ENCODE data around the gene UCN2.

DNA sequence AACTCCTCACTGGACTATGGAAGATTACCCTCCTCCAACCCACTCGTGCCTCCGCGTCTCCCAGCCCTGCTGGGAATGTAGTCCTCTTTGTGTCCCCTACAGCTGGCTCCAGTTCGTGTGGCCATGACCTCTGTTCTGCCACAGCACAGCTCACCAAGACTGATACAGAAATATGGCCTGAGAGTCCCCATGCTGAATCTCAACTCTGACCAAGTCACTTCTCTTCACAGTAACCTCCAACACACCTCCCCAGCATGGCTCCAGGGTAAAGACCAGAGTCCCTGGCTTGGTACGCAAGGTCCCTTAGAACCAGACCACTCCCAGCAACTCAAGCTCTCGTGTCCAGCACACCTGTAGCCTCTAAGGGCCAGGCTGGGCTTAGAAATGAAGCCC is 33.8 kb upstream of the UCN2 start:
- TF ChIP-seq, protein P1, sequence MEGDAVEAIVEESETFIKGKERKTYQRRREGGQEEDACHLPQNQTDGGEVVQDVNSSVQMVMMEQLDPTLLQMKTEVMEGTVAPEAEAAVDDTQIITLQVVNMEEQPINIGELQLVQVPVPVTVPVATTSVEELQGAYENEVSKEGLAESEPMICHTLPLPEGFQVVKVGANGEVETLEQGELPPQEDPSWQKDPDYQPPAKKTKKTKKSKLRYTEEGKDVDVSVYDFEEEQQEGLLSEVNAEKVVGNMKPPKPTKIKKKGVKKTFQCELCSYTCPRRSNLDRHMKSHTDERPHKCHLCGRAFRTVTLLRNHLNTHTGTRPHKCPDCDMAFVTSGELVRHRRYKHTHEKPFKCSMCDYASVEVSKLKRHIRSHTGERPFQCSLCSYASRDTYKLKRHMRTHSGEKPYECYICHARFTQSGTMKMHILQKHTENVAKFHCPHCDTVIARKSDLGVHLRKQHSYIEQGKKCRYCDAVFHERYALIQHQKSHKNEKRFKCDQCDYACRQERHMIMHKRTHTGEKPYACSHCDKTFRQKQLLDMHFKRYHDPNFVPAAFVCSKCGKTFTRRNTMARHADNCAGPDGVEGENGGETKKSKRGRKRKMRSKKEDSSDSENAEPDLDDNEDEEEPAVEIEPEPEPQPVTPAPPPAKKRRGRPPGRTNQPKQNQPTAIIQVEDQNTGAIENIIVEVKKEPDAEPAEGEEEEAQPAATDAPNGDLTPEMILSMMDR (IDR thresholded peaks at IDR 0.05), result no peak
- no peak for TF ChIP-seq POLR2A (IDR thresholded peaks at IDR 0.05)

All from testis (tissue), 2 donors.